ENCODE measurements around the gene NR2E3. TPM values are rescaled to one million over a fixed set of nuclear protein-coding genes. Genes with fewer than 3 reads are reported as not detected.

The NR2E3 gene
- total RNA-seq, 1 donor from 2014 or later, result not detected

GRCh38 chr15:71812966-71813722 is 2.8 kb downstream of the NR2E3 start:
- no peak overlapping the region for H3K27ac Mint-ChIP-seq (ENCODE audit: unreplicated experiment)

GRCh38 chr15:71813723-71814470 is 3.5 kb downstream of the NR2E3 start:
- DNase-seq (ENCODE audit: low spot score), result no peak
- Mint-ChIP-seq H3K9me3 (ENCODE audit: unreplicated experiment) (no peaks in the 10 kb centered on the region), H3K27me3 (ENCODE audit: unreplicated experiment) (peaks cover 1% of the 10 kb centered on the region), H3K36me3 (ENCODE audit: low read depth, unreplicated experiment) (peaks cover 3% of the 10 kb centered on the region), H3K27ac (ENCODE audit: unreplicated experiment) (no peak overlapping the region), H3K4me3 (ENCODE audit: unreplicated experiment) (no peak overlapping the region), H3K4me1 (ENCODE audit: unreplicated experiment) (no peaks in the 10 kb centered on the region)
- no peak for TF ChIP-seq CTCF (IDR thresholded peaks at IDR 0.05; ENCODE audit: unreplicated experiment)

More at GRCh38 chr15:71812966-71813722, 2.8 kb downstream of the NR2E3 start:
- Mint-ChIP-seq H3K4me1 (ENCODE audit: unreplicated experiment) (peaks cover 4% of the 10 kb centered on the region), H3K4me3 (ENCODE audit: unreplicated experiment) (no peak overlapping the region), H3K27me3 (ENCODE audit: unreplicated experiment) (peaks cover 1% of the 10 kb centered on the region), H3K9me3 (ENCODE audit: unreplicated experiment) (no peaks in the 10 kb centered on the region), H3K36me3 (ENCODE audit: low read depth, unreplicated experiment) (peaks cover 3% of the 10 kb centered on the region)
- TF ChIP-seq CTCF (IDR thresholded peaks at IDR 0.05; ENCODE audit: unreplicated experiment), result no peak
- DNase-seq (ENCODE audit: low spot score), result no peak

GRCh38 chr15:71815301-71815700 is 4.9 kb downstream of the NR2E3 start:
- DNase-seq (ENCODE audit: low spot score), result no peak
- no peak overlapping the region for H3K27ac Mint-ChIP-seq (ENCODE audit: unreplicated experiment)
- no peaks in the 10 kb centered on the region for H3K9me3 Mint-ChIP-seq (ENCODE audit: unreplicated experiment)
- no peak for TF ChIP-seq CTCF (IDR thresholded peaks at IDR 0.05; ENCODE audit: unreplicated experiment)
- H3K36me3 Mint-ChIP-seq (ENCODE audit: low read depth, unreplicated experiment), result peaks cover 4% of the 10 kb centered on the region
- no peaks in the 10 kb centered on the region for H3K4me1 Mint-ChIP-seq (ENCODE audit: unreplicated experiment)
- no peaks in the 10 kb centered on the region for H3K27me3 Mint-ChIP-seq (ENCODE audit: unreplicated experiment)
- H3K4me3 Mint-ChIP-seq (ENCODE audit: unreplicated experiment), result no peak overlapping the region

GRCh38 chr15:71817351-71817750 is 7.0 kb downstream of the NR2E3 start:
- H3K27ac Mint-ChIP-seq (ENCODE audit: unreplicated experiment), result no peak overlapping the region
- no peak for TF ChIP-seq CTCF (IDR thresholded peaks at IDR 0.05; ENCODE audit: unreplicated experiment)

GRCh38 chr15:71820127-71820526 is 9.8 kb downstream of the NR2E3 start:
- Mint-ChIP-seq H3K4me3 (ENCODE audit: unreplicated experiment) (no peak overlapping the region), H3K9me3 (ENCODE audit: unreplicated experiment) (no peaks in the 10 kb centered on the region), H3K4me1 (ENCODE audit: unreplicated experiment) (no peaks in the 10 kb centered on the region), H3K27ac (ENCODE audit: unreplicated experiment) (no peak overlapping the region), H3K36me3 (ENCODE audit: low read depth, unreplicated experiment) (peaks cover 35% of the 10 kb centered on the region), H3K27me3 (ENCODE audit: unreplicated experiment) (no peaks in the 10 kb centered on the region)
- no peak for DNase-seq (ENCODE audit: low spot score)
- TF ChIP-seq CTCF (IDR thresholded peaks at IDR 0.05; ENCODE audit: unreplicated experiment), result no peak

More at GRCh38 chr15:71817351-71817750, 7.0 kb downstream of the NR2E3 start:
- Mint-ChIP-seq H3K4me3 (ENCODE audit: unreplicated experiment) (no peak overlapping the region), H3K27me3 (ENCODE audit: unreplicated experiment) (no peaks in the 10 kb centered on the region), H3K9me3 (ENCODE audit: unreplicated experiment) (no peaks in the 10 kb centered on the region), H3K4me1 (ENCODE audit: unreplicated experiment) (no peaks in the 10 kb centered on the region), H3K36me3 (ENCODE audit: low read depth, unreplicated experiment) (peaks cover 20% of the 10 kb centered on the region)
- no peak for DNase-seq (ENCODE audit: low spot score)
